CD8-positive, alpha-beta memory T cell (primary cell): ENCODE results near the gene CEP192. TPM values are rescaled to one million over a fixed set of nuclear protein-coding genes. Genes with fewer than 3 reads are reported as not detected.
A peak's percentile ranks its signal among the peaks of the same experiment; 100 is the strongest.

Experiments
- CTCF ChIA-PET: fragments of 350-600 bp; sonication (Branson Sonifier 250); formaldehyde crosslinking; loops from one replicate; lab custom pipeline; 2021; ENCODE audit warnings: antibody characterized with exemption; lab: Charles Lee
- POLR2A ChIA-PET: fragments of 350-600 bp; sonication (Branson Sonifier 250); formaldehyde crosslinking; loops from one replicate; lab custom pipeline; 2021; ENCODE audit warnings: antibody characterized with exemption; lab: Charles Lee
- DNase-seq, 5 donors: peaks; one replicate each; pipeline versions ENCODE4 v3.0.0 to v3.0.0-alpha.2; 2020 to 2022; ENCODE audit warnings: mixed read lengths in 1 of 5
- H3K27ac ChIP-seq: one replicate; pipeline ENCODE4 v1.7.0; 2013; ENCODE audit warnings: low read depth, mild to moderate bottlenecking, low read length, moderate library complexity
- H3K27me3 ChIP-seq: 2 replicates; pipeline ENCODE4 v1.7.0; 2013; ENCODE audit warnings: low read length, mild to moderate bottlenecking; ENCODE audit not compliant: insufficient read depth, poor library complexity, severe bottlenecking
- H3K36me3 ChIP-seq: 2 replicates; pipeline ENCODE4 v1.7.0; 2013; ENCODE audit warnings: mild to moderate bottlenecking, low read length, moderate library complexity; ENCODE audit not compliant: insufficient read depth
- H3K4me1 ChIP-seq: 2 replicates; pipeline ENCODE4 v1.7.0; 2013; ENCODE audit warnings: mild to moderate bottlenecking, low read length, moderate library complexity; ENCODE audit not compliant: insufficient read depth
- H3K4me3 ChIP-seq: 2 replicates; pipeline ENCODE4 v1.7.0; 2013; ENCODE audit warnings: mild to moderate bottlenecking, low read length
- H3K9me3 ChIP-seq: 2 replicates; pipeline ENCODE4 v1.7.0; 2013; ENCODE audit warnings: mild to moderate bottlenecking, low read length
- H3K27ac Mint-ChIP-seq, 8 donors: one replicate each; pipeline ENCODE4 v1.8.0; 2020 to 2021; ENCODE audit warnings: mixed read lengths in 8 of 8, mild to moderate bottlenecking in 6 of 8, inconsistent platforms in 3 of 8, moderate library complexity in 3 of 8
- H3K27me3 Mint-ChIP-seq, 2 donors: one replicate each; pipeline ENCODE4 v1.8.0; 2020 to 2021; ENCODE audit warnings: mixed read lengths in 2 of 2, mild to moderate bottlenecking in 1 of 2, moderate library complexity in 1 of 2
- H3K36me3 Mint-ChIP-seq, 3 donors: one replicate each; pipeline ENCODE4 v1.8.0; 2020 to 2021; ENCODE audit warnings: mixed read lengths in 3 of 3, inconsistent platforms in 1 of 3, mild to moderate bottlenecking in 1 of 3
- H3K4me1 Mint-ChIP-seq, 3 donors: one replicate each; pipeline ENCODE4 v1.8.0; 2020 to 2021; ENCODE audit warnings: mixed read lengths in 3 of 3, inconsistent platforms in 1 of 3, mild to moderate bottlenecking in 1 of 3
- H3K4me3 Mint-ChIP-seq, 7 donors: one replicate each; pipeline ENCODE4 v1.8.0; 2020 to 2021; ENCODE audit warnings: mixed read lengths in 7 of 7, mild to moderate bottlenecking in 6 of 7, moderate library complexity in 4 of 7, inconsistent platforms in 2 of 7
- H3K9me3 Mint-ChIP-seq, 5 donors: one replicate each; pipeline ENCODE4 v1.8.0; 2020 to 2022; ENCODE audit warnings: mixed read lengths in 5 of 5, mild to moderate bottlenecking in 3 of 5, moderate library complexity in 2 of 5, inconsistent platforms in 1 of 5
- polyA plus RNA-seq: library from polyadenylated mRNA; unstranded; fragments of 300-500 nt; fragmentation: Illumina TruSeq; gene quantifications from one replicate; pipeline ENCODE4 v1.2.3, GENCODE V29; 2021
- total RNA-seq, 2 experiments: library from RNA; stranded (reverse); gene quantifications; one replicate each; pipeline ENCODE4 v1.2.3, GENCODE V29; 2021

The CEP192 gene
- 10 to 100 TPM; 21.9 to 24.3 TPM for total RNA-seq
- polyA plus RNA-seq, result 6.5 TPM

- Mint-ChIP-seq H3K27ac (peak within 1 kb of the TSS; percentile 86 to 97 (median 94)), H3K36me3 (peaks cover 0 to 14% (median 3%) of the 10 kb centered on the region in 3 donors), H3K4me1 (peaks cover 15 to 20% (median 16%) of the 10 kb centered on the region in 3 donors), H3K4me3 (peak within 1 kb of the TSS; percentile 93 to 100 (median 97)), H3K9me3 (peaks cover 0 to 2% (median 0%) of the 10 kb centered on the region in 5 donors), H3K27me3 (no peaks in the 10 kb centered on the region)
- H3K4me1 ChIP-seq, result peaks cover 42% of the 10 kb centered on the region
- DNase-seq, result peak; percentile 95 to 98 (median 98)
- H3K27ac ChIP-seq, result peak within 1 kb of the TSS; percentile 79
- H3K36me3 ChIP-seq, result no peaks in the 10 kb centered on the region
- ChIA-PET CTCF (interaction anchor here (0.6 to 2.2 kb wide), 6 partner anchors 9 to 681 kb away, joined by 3 to 7 read pairs (median 4); partner anchors contain the start of gene SEH1L), POLR2A (interaction anchor here (0.8 to 2.0 kb wide), 7 partner anchors 44 to 614 kb away, joined by 3 to 17 read pairs (median 8); partner anchors contain the start of genes AFG3L2, CEP76, PSMG2 and PTPN2)
- peak within 1 kb of the TSS; percentile 78 for H3K4me3 ChIP-seq
- no peaks in the 10 kb centered on the region for H3K27me3 ChIP-seq
- no peaks in the 10 kb centered on the region for H3K9me3 ChIP-seq
Measured at GRCh38 chr18:12990967-12991820, at the start of gene CEP192. Gene CEP192 (plus strand): TSS chr18:12991362. CDS start chr18:12999425, 8,063 bp downstream.

- peaks cover 0 to 2% of the 10 kb centered on the region in 2 donors for H3K27me3 Mint-ChIP-seq
Measured at GRCh38 chr18:12943215-12943614, 47.9 kb upstream of the CEP192 start.

GRCh38 chr18:12944709-12945108, 46.5 kb upstream of the CEP192 start:
- peaks cover 12 to 26% (median 25%) of the 10 kb centered on the region in 3 donors for H3K4me1 Mint-ChIP-seq
- Histone ChIP-seq H3K36me3 (no peaks in the 10 kb centered on the region), H3K27ac (no peak overlapping the region), H3K4me1 (peaks cover 14% of the 10 kb centered on the region), H3K9me3 (no peaks in the 10 kb centered on the region), H3K27me3 (no peaks in the 10 kb centered on the region), H3K4me3 (no peak overlapping the region)
- CTCF ChIA-PET, result interaction anchor here (3.9 kb wide), 1 partner anchor 10 kb away, joined by 26 read pairs; no protein-coding TSS in a partner anchor
- peaks cover 0 to 8% (median 0%) of the 10 kb centered on the region in 3 donors for H3K36me3 Mint-ChIP-seq
- peaks cover 0 to 9% of the 10 kb centered on the region in 2 donors for H3K27me3 Mint-ChIP-seq
- peaks cover 0 to 2% (median 0%) of the 10 kb centered on the region in 5 donors for H3K9me3 Mint-ChIP-seq
- peak overlapping the region in 3 of 8 donors; percentile 9 to 52 (median 17) for H3K27ac Mint-ChIP-seq
- POLR2A ChIA-PET, result interaction anchor here (1.1 kb wide), 1 partner anchor 193 kb away, joined by 4 read pairs; no protein-coding TSS in a partner anchor
- H3K4me3 Mint-ChIP-seq, result peak overlapping the region in 1 of 7 donors; percentile 27
- DNase-seq, result no peak

More at GRCh38 chr18:12943215-12943614, 47.9 kb upstream of the CEP192 start:
- Mint-ChIP-seq H3K4me3 (no peak overlapping the region), H3K9me3 (no peaks in the 10 kb centered on the region), H3K36me3 (peaks cover 0 to 6% (median 0%) of the 10 kb centered on the region in 3 donors), H3K4me1 (peaks cover 10 to 19% (median 17%) of the 10 kb centered on the region in 3 donors), H3K27ac (peak overlapping the region in 1 of 8 donors; percentile 55)
- POLR2A ChIA-PET, result no interaction called here
- H3K27me3 ChIP-seq, result no peaks in the 10 kb centered on the region
- CTCF ChIA-PET, result interaction anchor here (1.8 to 3.9 kb wide), 2 partner anchors 9 to 216 kb away, joined by 6 to 26 read pairs; no protein-coding TSS in a partner anchor
- no peak overlapping the region for H3K4me3 ChIP-seq
- H3K36me3 ChIP-seq, result no peaks in the 10 kb centered on the region
- DNase-seq, result no peak
- H3K27ac ChIP-seq, result no peak overlapping the region
- no peaks in the 10 kb centered on the region for H3K9me3 ChIP-seq
- peaks cover 7% of the 10 kb centered on the region for H3K4me1 ChIP-seq

GRCh38 chr18:12946549-12947284, 44.4 kb upstream of the CEP192 start:
- peak overlapping the region; percentile 94 to 100 (median 98) for H3K27ac Mint-ChIP-seq
- Histone ChIP-seq H3K36me3 (no peaks in the 10 kb centered on the region), H3K4me1 (peaks cover 32% of the 10 kb centered on the region), H3K27ac (peak overlapping the region; percentile 90), H3K9me3 (no peaks in the 10 kb centered on the region), H3K27me3 (no peaks in the 10 kb centered on the region), H3K4me3 (peak overlapping the region; percentile 84)
- H3K36me3 Mint-ChIP-seq, result peaks cover 0 to 10% (median 0%) of the 10 kb centered on the region in 3 donors
- DNase-seq, result peak in 1 of 5 donors; percentile 6
- peaks cover 22 to 40% (median 37%) of the 10 kb centered on the region in 3 donors for H3K4me1 Mint-ChIP-seq
- POLR2A ChIA-PET, result interaction anchor here (0.5 to 2.7 kb wide), 3 partner anchors 44 to 666 kb away, joined by 3 to 13 read pairs (median 11); partner anchors contain the start of genes AFG3L2 and CEP192
- H3K4me3 Mint-ChIP-seq, result peak overlapping the region; percentile 90 to 96 (median 94)
- peaks cover 0 to 2% (median 0%) of the 10 kb centered on the region in 5 donors for H3K9me3 Mint-ChIP-seq
- CTCF ChIA-PET, result no interaction called here
- H3K27me3 Mint-ChIP-seq, result peaks cover 0 to 9% of the 10 kb centered on the region in 2 donors

- CTCF ChIA-PET, result interaction anchor here (1.0 to 1.2 kb wide), 3 partner anchors 43 to 236 kb away, joined by 3 to 5 read pairs (median 3); partner anchors contain the start of gene CEP192
- peak within 1 kb of the TSS; percentile 90 to 96 (median 94) for H3K4me3 Mint-ChIP-seq
- Histone ChIP-seq H3K9me3 (no peaks in the 10 kb centered on the region), H3K4me3 (peak within 1 kb of the TSS; percentile 84), H3K27ac (peak within 1 kb of the TSS; percentile 90), H3K27me3 (no peaks in the 10 kb centered on the region), H3K36me3 (no peaks in the 10 kb centered on the region), H3K4me1 (peaks cover 32% of the 10 kb centered on the region)
- peaks cover 0 to 11% (median 0%) of the 10 kb centered on the region in 3 donors for H3K36me3 Mint-ChIP-seq
- peaks cover 0 to 2% (median 0%) of the 10 kb centered on the region in 5 donors for H3K9me3 Mint-ChIP-seq
- peak within 1 kb of the TSS; percentile 94 to 100 (median 98) for H3K27ac Mint-ChIP-seq
- peaks cover 22 to 40% (median 37%) of the 10 kb centered on the region in 3 donors for H3K4me1 Mint-ChIP-seq
- POLR2A ChIA-PET, result interaction anchor here (1.0 to 2.7 kb wide), 7 partner anchors 42 to 570 kb away, joined by 3 to 29 read pairs (median 9); partner anchors contain the start of genes AFG3L2, CEP192, CEP76 and PRELID3A
- peak; percentile 97 to 100 (median 98) for DNase-seq
- H3K27me3 Mint-ChIP-seq, result peaks cover 0 to 9% of the 10 kb centered on the region in 2 donors
Measured at GRCh38 chr18:12947285-12948049, 43.7 kb upstream of the CEP192 start, which contains the start of gene SEH1L. Gene SEH1L (plus strand): TSS chr18:12948011. CDS start chr18:12948122, 111 bp downstream.

- Mint-ChIP-seq H3K27ac (peak overlapping the region; percentile 94 to 100 (median 97)), H3K27me3 (peaks cover 0 to 9% of the 10 kb centered on the region in 2 donors), H3K4me1 (peaks cover 24 to 45% (median 41%) of the 10 kb centered on the region in 3 donors), H3K4me3 (peak overlapping the region; percentile 90 to 96 (median 94)), H3K9me3 (peaks cover 0 to 2% (median 0%) of the 10 kb centered on the region in 5 donors), H3K36me3 (peaks cover 2 to 16% (median 4%) of the 10 kb centered on the region in 3 donors)
- Histone ChIP-seq H3K4me3 (peak overlapping the region; percentile 79), H3K9me3 (no peaks in the 10 kb centered on the region), H3K4me1 (peaks cover 32% of the 10 kb centered on the region), H3K36me3 (no peaks in the 10 kb centered on the region), H3K27ac (peak overlapping the region; percentile 84), H3K27me3 (no peaks in the 10 kb centered on the region)
- DNase-seq, result peak; percentile 98 to 99 (median 99)
- ChIA-PET CTCF (interaction anchor here (0.7 to 1.2 kb wide), 4 partner anchors 42 to 236 kb away, joined by 3 to 5 read pairs (median 3); partner anchors contain the start of genes CEP192 and PTPN2), POLR2A (interaction anchor here (0.6 to 2.7 kb wide), 10 partner anchors 13 to 1041 kb away, joined by 3 to 29 read pairs (median 6); partner anchors contain the start of genes AFG3L2, CEP192, CEP76 and PRELID3A)
Measured at GRCh38 chr18:12948050-12948804, 42.9 kb upstream of the CEP192 start.
